Fibroblast of upper back skin (primary cell): ENCODE data around the gene LRTM2.

ENCODE experiments used
- DNase-seq: peaks from one replicate; pipeline ENCODE4 v3.0.0-alpha.2; 2013

Gene LRTM2

DNA sequence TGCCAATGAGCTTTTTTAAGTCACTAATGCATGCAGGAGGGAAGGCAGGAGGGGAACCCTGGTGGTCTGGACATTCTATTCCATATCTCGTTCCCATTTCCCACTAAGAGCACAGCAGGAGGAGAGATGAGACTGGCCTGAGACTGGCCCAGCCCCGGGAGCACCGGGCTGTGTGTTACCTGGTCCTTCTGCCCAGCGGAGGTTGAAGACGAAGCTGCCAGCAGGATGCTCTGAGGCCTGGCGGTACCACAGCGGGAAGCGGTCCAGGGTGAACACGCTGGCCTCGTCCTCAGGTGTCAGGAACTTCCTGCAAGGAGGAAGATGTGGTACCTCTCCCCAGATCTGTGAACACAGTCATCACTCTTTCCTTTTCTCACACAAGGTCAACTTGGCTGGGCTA, 23.9 kb downstream of the LRTM2 start:
- no peak for DNase-seq

DNA sequence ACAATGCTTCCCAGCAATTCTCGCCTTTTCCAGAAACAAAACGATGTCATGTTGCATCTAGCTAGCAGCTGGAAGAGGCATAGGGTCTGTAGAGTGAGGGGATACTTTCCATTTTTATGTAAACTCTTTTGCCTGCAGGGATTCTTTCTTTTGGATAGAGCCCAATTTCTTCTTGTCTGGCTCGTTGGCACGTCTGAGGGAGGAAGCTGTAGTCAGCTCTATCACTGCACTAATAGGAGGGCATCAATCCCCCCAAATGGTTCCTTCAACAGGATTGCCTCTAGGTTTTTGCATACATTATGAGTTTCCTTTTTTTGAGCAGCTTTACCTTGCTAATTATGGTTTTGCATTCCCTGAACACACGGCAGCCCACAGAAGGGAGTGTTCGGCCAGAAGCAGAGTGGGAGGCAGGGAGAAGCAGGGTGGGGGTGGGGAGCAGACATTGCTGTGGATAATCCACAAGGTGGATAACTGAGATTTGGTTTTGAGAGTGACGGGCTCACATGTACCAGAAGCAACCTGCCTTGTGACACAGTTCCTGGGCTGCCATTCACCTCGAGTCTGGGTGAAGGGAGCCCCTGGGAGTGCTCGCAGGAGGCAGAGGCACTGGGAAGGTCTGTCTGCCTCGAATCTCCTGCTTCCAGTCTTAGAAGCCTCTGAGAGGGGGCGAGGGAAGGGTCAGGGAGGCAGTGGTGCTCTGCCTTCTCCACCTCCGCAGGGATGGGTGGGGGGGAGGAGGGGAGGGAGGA, 24.5 kb downstream of the LRTM2 start:
- no peak for DNase-seq

GRCh38 chr12:1845427-1845826, 25.1 kb downstream of the LRTM2 start:
- DNase-seq = no peak

DNA sequence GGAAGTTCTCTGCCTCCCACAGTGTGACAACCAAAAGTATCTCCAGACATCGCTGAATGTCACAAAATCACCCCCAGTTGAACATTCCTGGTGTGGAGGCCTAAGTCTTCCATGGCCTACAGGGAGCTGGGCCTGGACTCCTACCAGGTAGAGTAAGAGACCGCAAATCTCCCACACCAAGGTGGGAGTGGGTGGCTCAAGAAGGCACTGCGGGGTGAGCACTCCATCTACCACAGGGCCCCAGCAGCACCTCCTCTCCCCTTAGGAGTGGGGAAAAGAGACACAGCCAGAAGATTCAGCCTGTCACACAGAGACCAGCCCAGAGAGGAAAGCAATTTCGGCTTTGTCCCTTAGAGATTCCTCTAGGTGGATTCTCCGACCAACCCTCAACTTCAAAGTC, 25.5 kb downstream of the LRTM2 start:
- DNase-seq = no peak

DNA sequence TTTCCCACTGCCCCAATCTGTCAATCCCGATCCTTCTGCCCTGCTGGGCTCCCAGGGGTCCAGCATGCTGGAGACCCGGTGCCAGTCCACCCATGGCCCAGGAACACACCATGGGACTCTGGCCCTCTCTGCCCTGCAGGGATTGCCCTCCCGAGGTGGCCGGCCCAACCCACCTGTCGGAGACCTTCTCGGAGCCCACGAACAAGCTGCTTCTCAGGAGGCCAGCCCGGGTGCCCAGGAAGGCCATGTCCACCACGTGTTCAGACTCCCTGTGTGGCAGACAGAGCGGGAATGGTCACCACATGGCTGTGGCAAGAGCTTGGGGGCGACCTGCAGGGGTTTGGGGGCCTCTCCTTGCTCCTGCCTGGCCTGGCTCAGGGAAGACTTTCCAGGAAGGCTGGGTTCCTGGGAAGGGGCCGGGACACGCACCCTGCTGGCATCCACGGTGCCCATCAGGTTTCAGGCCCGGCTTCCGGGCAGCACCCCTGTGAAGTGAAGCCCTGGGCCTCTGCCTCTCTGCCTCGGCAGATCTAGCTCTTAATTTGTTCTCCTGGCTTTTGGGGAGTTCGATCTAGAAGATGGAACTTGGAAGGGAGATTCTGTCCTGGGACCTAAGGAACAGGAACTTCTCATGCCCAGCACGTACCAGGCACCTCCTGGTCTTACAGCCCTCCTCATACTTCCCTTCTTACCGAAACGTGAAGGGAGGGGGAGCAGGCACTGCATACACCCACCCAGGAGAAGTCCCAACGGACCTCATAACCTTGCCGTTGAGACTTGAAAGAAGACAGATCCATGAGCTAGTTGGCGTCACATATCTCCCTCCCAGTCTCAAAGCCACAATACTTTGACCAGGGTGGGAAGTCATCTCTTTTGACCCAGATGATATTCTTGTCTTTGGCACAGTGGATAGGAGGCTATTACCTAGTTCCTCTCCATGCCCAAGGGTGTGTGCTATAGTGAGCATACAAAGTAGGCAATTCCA, 26.3 kb downstream of the LRTM2 start:
- DNase-seq = no peak

- no peak for DNase-seq
Measured at GRCh38 chr12:1847411-1847810, 27.0 kb downstream of the LRTM2 start.

DNA sequence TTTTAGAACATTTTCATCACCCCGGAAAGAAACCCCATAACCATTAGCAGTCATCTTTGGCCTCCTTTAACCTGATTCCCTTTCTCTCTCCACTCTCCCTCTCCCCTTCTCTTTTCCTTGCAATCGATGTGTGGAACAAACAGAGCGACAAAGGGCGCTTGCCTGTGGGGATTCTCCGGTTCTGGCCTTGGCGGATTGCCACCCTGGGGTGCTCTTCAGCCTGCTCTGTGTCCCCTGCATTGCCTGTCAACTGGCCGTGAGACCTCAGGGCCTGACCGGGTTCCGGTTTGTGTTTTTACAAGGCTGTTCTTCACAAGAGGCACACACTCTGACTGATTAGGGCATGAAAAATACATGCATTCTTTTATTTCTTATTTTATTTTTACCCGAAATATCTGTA, 27.8 kb downstream of the LRTM2 start:
- DNase-seq = no peak

DNA sequence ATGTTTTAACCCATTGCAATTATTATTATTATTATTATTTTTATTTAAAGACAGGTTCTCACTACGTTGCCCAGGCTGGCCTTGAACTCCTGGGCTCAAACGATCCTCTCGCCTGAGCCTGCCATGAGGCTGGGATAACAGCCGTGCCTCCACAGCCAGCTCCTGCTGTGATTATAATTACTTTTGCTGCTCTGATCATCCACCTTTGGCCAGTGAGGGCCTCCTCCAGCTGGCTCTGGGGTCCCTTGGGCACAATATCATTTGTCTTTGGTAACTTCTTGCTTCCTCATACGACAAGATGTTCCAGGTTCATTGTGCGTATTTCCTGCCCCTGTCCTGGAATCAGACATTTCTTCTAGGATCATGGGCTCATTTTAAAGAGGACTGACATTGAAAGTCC, 28.4 kb downstream of the LRTM2 start:
- DNase-seq = no peak

DNA sequence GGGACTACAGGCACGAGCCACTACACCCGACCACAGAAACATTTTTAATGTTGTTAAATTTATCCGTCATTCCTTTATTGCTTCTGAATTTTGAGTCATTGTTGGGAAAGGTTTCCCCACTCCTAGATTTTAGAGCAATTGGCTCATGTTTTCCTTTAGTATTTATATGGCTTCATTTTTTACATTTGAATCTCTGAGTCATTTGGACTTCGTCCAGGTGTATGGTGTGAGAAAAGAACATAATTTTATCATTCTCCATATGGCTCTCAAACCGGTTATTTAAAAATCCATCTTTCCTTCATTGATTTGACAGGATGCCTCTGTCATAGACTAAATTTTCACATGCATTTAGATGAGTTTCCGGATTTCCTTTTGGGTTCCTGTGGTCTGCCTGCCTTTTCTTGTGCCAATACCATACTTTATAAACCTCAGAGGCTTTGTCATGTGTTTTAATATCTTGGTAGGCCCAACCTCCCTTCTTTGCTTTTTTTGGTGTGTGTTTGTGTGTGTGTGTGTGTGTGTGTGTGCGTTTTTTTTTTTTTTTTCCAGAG, 30.9 kb downstream of the LRTM2 start:
- peak; percentile 95 for DNase-seq

GRCh38 chr12:1852076-1852475, 31.7 kb downstream of the LRTM2 start:
- DNase-seq = no peak

DNA sequence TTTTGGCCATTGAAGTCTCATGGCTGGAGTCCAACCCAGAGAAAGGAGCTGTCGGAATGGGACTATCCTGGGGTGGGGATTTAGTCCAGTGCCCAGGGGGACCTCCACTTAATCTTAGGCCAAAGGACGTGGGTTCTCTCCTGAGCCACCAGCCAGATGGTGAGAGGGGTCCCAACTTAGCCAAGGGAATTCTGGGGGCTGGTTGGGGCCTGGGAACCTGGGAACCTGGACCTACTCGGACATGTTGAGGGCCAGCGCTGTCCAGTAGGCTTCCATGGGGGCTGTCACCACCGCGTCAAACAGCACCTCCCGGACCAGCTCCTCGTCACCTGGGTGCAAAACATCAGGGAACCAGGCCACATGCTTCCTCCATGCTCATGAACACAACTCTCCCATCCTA, 33.4 kb downstream of the LRTM2 start:
- no peak for DNase-seq

GRCh38 chr12:1855241-1855640, 34.9 kb downstream of the LRTM2 start:
- DNase-seq = peak; percentile 4

GRCh38 chr12:1857086-1857485, 36.7 kb downstream of the LRTM2 start:
- no peak for DNase-seq

GRCh38 chr12:1857821-1858220, 37.5 kb downstream of the LRTM2 start:
- no peak for DNase-seq

GRCh38 chr12:1858456-1858855, 38.1 kb downstream of the LRTM2 start:
- DNase-seq = no peak

DNA sequence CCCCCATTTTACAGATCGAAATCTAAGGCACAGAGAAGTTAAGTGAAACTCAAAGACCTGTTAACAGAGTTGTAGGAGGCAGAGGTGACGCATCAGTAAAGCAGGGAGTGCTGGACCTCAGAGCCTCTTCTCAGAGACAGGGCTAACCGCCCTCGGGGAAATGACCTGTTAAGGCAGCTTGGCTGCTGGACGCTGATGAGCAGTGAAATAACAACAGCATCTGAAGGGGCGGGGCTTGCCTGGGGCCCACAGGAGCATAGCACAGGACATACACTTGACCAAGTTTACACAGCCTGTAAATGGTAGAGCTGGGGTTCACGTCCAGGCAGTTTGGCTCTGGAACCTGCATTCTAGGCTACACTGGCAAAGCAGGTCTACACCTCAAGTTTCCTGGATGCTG, 39.3 kb downstream of the LRTM2 start:
- DNase-seq = no peak

DNA sequence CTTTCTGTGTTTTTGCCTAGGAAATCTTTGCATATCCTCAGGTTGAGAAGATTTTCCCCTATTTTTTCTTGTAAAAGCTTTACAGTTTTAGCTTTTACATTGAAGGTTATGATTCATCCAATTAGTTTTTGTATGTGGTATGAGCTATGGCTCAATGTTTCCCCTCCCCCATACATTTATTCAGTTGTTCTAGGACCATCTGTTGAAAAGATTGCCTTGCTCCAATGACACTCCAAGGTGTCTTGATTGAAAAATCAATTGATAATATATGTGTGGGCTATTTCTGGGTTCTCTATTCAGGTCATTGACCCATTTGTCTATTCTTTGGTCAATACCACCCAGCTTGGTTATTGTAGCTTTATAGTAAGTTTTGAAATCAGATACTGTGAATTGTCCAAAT, 42.6 kb downstream of the LRTM2 start:
- no peak for DNase-seq

DNA sequence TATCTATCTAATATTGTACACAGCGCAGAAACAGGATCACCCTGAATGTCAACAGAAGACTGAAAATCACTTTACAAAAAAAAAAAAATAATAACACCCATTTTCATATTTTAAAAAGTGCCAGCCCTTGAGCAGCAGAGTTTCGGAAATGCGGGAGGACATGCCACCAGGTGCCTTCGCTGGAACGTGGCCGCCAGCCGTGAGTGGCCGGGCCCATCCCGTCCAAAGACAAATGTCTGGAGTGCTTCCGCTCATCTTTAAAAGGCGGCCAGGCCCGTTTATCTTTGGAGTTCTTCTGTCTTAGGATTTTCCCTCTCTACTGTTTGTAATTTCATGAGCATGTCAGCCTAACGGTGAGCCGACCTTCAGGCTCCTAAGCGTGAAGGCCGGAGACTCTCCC, 43.5 kb downstream of the LRTM2 start:
- DNase-seq = no peak

DNA sequence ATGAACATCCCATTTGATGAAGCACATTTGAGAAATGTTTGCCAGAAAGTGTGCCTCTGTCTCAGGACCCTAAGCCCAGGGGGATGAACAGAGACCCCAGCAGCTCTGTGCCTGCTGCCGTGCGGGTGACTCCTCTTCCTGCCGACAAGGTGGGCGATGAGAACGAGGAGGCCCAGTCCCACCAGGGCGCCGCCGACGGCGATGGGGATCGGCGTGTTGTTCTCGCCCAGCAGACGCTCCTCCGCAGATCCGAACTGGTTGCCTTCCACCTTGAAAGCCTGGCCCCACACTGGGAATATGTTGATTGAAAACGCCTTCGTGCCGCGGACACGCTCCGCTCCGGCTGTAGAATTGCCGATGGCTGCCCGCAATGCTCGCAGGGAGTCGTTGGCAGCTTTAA, 44.1 kb downstream of the LRTM2 start:
- no peak for DNase-seq

GRCh38 chr12:1864867-1865266, 44.5 kb downstream of the LRTM2 start:
- no peak for DNase-seq

- no peak for DNase-seq
Measured at GRCh38 chr12:1865284-1865866, 45.0 kb downstream of the LRTM2 start.

DNA sequence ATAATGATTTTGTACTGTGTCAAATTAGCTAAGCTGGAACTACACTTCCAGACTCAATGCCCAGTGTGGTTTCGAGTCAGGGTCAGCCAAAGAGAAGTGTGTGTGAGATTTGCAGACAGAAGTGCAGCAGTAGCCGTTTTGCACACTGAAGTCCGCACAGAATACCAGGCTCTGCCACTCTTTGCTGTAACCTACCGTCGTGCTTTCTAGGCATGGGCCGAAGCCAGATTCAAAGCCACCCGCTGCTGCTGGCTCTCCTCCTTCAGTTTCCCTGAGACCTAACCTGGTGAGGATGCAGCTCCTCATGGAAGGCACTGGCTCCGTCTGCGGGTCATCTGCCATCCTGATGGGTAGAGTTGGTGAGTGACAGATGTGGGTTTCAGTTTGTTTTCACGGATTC, 48.8 kb downstream of the LRTM2 start:
- no peak for DNase-seq

GRCh38 chr12:1870086-1870485, 49.7 kb downstream of the LRTM2 start:
- DNase-seq = no peak
